ENCODE data around the gene CELA2A. TPM values are rescaled to one million over a fixed set of nuclear protein-coding genes. Genes with fewer than 3 reads are reported as not detected.

Gene CELA2A
- total RNA-seq, 5 donors from 2014 or later (not counting 1 experiment from before 2014, with no cell fraction given) = 1.3 to 1.8 (median 1.5) TPM; not detected in 2

- Histone ChIP-seq H3K9me3 (no peaks in the 10 kb centered on the region), H3K4me3 (ENCODE audit: control insufficient read depth in 1 of 2, extremely low read depth in 1 of 2, low read length in 1 of 2) (no peak overlapping the region), H3K36me3 (ENCODE audit: control insufficient read depth in 2 of 2, extremely low read depth in 1 of 2, insufficient read depth in 1 of 2, low read length in 1 of 2) (no peaks in the 10 kb centered on the region), H3K4me1 (ENCODE audit: control insufficient read depth in 1 of 2, extremely low read depth in 1 of 2, insufficient read depth in 2 of 2, low read length in 2 of 2) (peaks cover 0 to 6% of the 10 kb centered on the region in 2 experiments), H3K27ac (ENCODE audit: low read length) (no peak overlapping the region), H3K27me3 (replicated peaks in 1 of 2; ENCODE audit: control insufficient read depth in 2 of 2, extremely low read depth in 1 of 2, insufficient read depth in 2 of 2, low read length in 1 of 2) (peaks cover 0 to 40% of the 10 kb centered on the region in 2 experiments)
- ATAC-seq (replicated peaks in 1 of 4) (no peak), DNase-seq (no peak)
- ChIA-PET POLR2A (no interaction called here), CTCF (no interaction called here)
- 77% methylated on average over 11 of the region's 14 CpGs for WGBS (ENCODE audit: insufficient coverage)
- Mint-ChIP-seq H3K4me1 (peaks cover 0 to 8% (median 5%) of the 10 kb centered on the region in 3 donors), H3K36me3 (no peaks in the 10 kb centered on the region), H3K4me3 (no peak overlapping the region), H3K27me3 (peaks cover 7 to 17% of the 10 kb centered on the region in 2 donors), H3K27ac (no peak overlapping the region), H3K9me3 (no peaks in the 10 kb centered on the region)
These were observed 11.0 kb upstream of the CELA2A start for GRCh38 chr1:15445390-15446122.

- Histone ChIP-seq H3K36me3 (ENCODE audit: control insufficient read depth in 2 of 2, extremely low read depth in 1 of 2, insufficient read depth in 1 of 2, low read length in 1 of 2) (no peaks in the 10 kb centered on the region), H3K4me3 (ENCODE audit: control insufficient read depth in 1 of 2, extremely low read depth in 1 of 2, low read length in 1 of 2) (no peak overlapping the region), H3K27me3 (replicated peaks in 1 of 2; ENCODE audit: control insufficient read depth in 2 of 2, extremely low read depth in 1 of 2, insufficient read depth in 2 of 2, low read length in 1 of 2) (peaks cover 0 to 40% of the 10 kb centered on the region in 2 experiments), H3K9me3 (no peaks in the 10 kb centered on the region), H3K27ac (ENCODE audit: low read length) (no peak overlapping the region), H3K4me1 (ENCODE audit: control insufficient read depth in 1 of 2, extremely low read depth in 1 of 2, insufficient read depth in 2 of 2, low read length in 2 of 2) (peaks cover 0 to 6% of the 10 kb centered on the region in 2 experiments)
- ChIA-PET CTCF (no interaction called here), POLR2A (no interaction called here)
- H3K4me1 Mint-ChIP-seq = peaks cover 0 to 8% (median 5%) of the 10 kb centered on the region in 3 donors
- H3K27me3 Mint-ChIP-seq = peaks cover 7 to 17% of the 10 kb centered on the region in 2 donors
- H3K9me3 Mint-ChIP-seq = no peaks in the 10 kb centered on the region
- 96% methylated on average over 4 of the region's 4 CpGs for WGBS (ENCODE audit: insufficient coverage)
- no peak for ATAC-seq (replicated peaks in 1 of 4)
- no peaks in the 10 kb centered on the region for H3K36me3 Mint-ChIP-seq
- H3K4me3 Mint-ChIP-seq = no peak overlapping the region
- no peak overlapping the region for H3K27ac Mint-ChIP-seq
- DNase-seq = no peak
These were observed 10.3 kb upstream of the CELA2A start for GRCh38 chr1:15446212-15446611.

GRCh38 chr1:15448877-15449462, 7.6 kb upstream of the CELA2A start:
- CTCF ChIA-PET = no interaction called here
- no peak for DNase-seq
- 96% methylated on average over 2 of the region's 3 CpGs for WGBS (ENCODE audit: insufficient coverage)

GRCh38 chr1:15449567-15449966, 7.0 kb upstream of the CELA2A start:
- no peaks in the 10 kb centered on the region for H3K36me3 Mint-ChIP-seq

More at GRCh38 chr1:15448877-15449462, 7.6 kb upstream of the CELA2A start:
- no peak for ATAC-seq (replicated peaks in 1 of 4)
- H3K4me1 Mint-ChIP-seq = peaks cover 0 to 8% (median 5%) of the 10 kb centered on the region in 3 donors
- no peak overlapping the region for H3K27ac Mint-ChIP-seq
- H3K27me3 Mint-ChIP-seq = peaks cover 7 to 17% of the 10 kb centered on the region in 2 donors
- Histone ChIP-seq H3K4me3 (ENCODE audit: control insufficient read depth in 1 of 2, extremely low read depth in 1 of 2, low read length in 1 of 2) (no peak overlapping the region), H3K4me1 (ENCODE audit: control insufficient read depth in 1 of 2, extremely low read depth in 1 of 2, insufficient read depth in 2 of 2, low read length in 2 of 2) (peaks cover 0 to 6% of the 10 kb centered on the region in 2 experiments), H3K9me3 (no peaks in the 10 kb centered on the region), H3K36me3 (ENCODE audit: control insufficient read depth in 2 of 2, extremely low read depth in 1 of 2, insufficient read depth in 1 of 2, low read length in 1 of 2) (no peaks in the 10 kb centered on the region), H3K27me3 (replicated peaks in 1 of 2; ENCODE audit: control insufficient read depth in 2 of 2, extremely low read depth in 1 of 2, insufficient read depth in 2 of 2, low read length in 1 of 2) (peaks cover 0 to 44% of the 10 kb centered on the region in 2 experiments), H3K27ac (ENCODE audit: low read length) (no peak overlapping the region)
- no peaks in the 10 kb centered on the region for H3K9me3 Mint-ChIP-seq
- H3K36me3 Mint-ChIP-seq = no peaks in the 10 kb centered on the region
- no peak overlapping the region for H3K4me3 Mint-ChIP-seq
- POLR2A ChIA-PET = interaction anchor here in 1 of 2 donors (0.6 kb wide), 1 partner anchor 10 kb away, joined by 3 read pairs; no protein-coding TSS in a partner anchor

GRCh38 chr1:15451014-15451722, 5.4 kb upstream of the CELA2A start:
- no peaks in the 10 kb centered on the region for H3K36me3 Mint-ChIP-seq
- Histone ChIP-seq H3K36me3 (ENCODE audit: control insufficient read depth in 2 of 2, extremely low read depth in 1 of 2, insufficient read depth in 1 of 2, low read length in 1 of 2) (no peaks in the 10 kb centered on the region), H3K9me3 (no peaks in the 10 kb centered on the region), H3K27me3 (replicated peaks in 1 of 2; ENCODE audit: control insufficient read depth in 2 of 2, extremely low read depth in 1 of 2, insufficient read depth in 2 of 2, low read length in 1 of 2) (peaks cover 0 to 32% of the 10 kb centered on the region in 2 experiments), H3K27ac (ENCODE audit: low read length) (no peak overlapping the region), H3K4me3 (ENCODE audit: control insufficient read depth in 1 of 2, extremely low read depth in 1 of 2, low read length in 1 of 2) (no peak overlapping the region), H3K4me1 (ENCODE audit: control insufficient read depth in 1 of 2, extremely low read depth in 1 of 2, insufficient read depth in 2 of 2, low read length in 2 of 2) (no peaks in the 10 kb centered on the region)
- peaks cover 9 to 18% of the 10 kb centered on the region in 2 donors for H3K27me3 Mint-ChIP-seq
- 83% methylated on average over 3 of the region's 6 CpGs for WGBS (ENCODE audit: insufficient coverage)
- no peaks in the 10 kb centered on the region for H3K9me3 Mint-ChIP-seq
- no peak overlapping the region for H3K27ac Mint-ChIP-seq
- ChIA-PET POLR2A (no interaction called here), CTCF (no interaction called here)
- peaks cover 0 to under 1% (median 0%) of the 10 kb centered on the region in 3 donors for H3K4me1 Mint-ChIP-seq
- no peak overlapping the region for H3K4me3 Mint-ChIP-seq
- DNase-seq (no peak), ATAC-seq (replicated peaks in 1 of 4) (no peak)

More at GRCh38 chr1:15449567-15449966, 7.0 kb upstream of the CELA2A start:
- Histone ChIP-seq H3K36me3 (ENCODE audit: control insufficient read depth in 2 of 2, extremely low read depth in 1 of 2, insufficient read depth in 1 of 2, low read length in 1 of 2) (no peaks in the 10 kb centered on the region), H3K4me3 (ENCODE audit: control insufficient read depth in 1 of 2, extremely low read depth in 1 of 2, low read length in 1 of 2) (no peak overlapping the region), H3K27me3 (replicated peaks in 1 of 2; ENCODE audit: control insufficient read depth in 2 of 2, extremely low read depth in 1 of 2, insufficient read depth in 2 of 2, low read length in 1 of 2) (peaks cover 0 to 41% of the 10 kb centered on the region in 2 experiments), H3K27ac (ENCODE audit: low read length) (no peak overlapping the region), H3K4me1 (ENCODE audit: control insufficient read depth in 1 of 2, extremely low read depth in 1 of 2, insufficient read depth in 2 of 2, low read length in 2 of 2) (peaks cover 0 to 6% of the 10 kb centered on the region in 2 experiments), H3K9me3 (no peaks in the 10 kb centered on the region)
- H3K27me3 Mint-ChIP-seq = peaks cover 7 to 17% of the 10 kb centered on the region in 2 donors
- H3K27ac Mint-ChIP-seq = no peak overlapping the region
- DNase-seq = no peak
- H3K9me3 Mint-ChIP-seq = no peaks in the 10 kb centered on the region
- CTCF ChIA-PET = no interaction called here
- POLR2A ChIA-PET = no interaction called here
- H3K4me3 Mint-ChIP-seq = no peak overlapping the region
- ATAC-seq (replicated peaks in 1 of 4) = no peak
- peaks cover 0 to 8% (median 5%) of the 10 kb centered on the region in 3 donors for H3K4me1 Mint-ChIP-seq
- WGBS (ENCODE audit: insufficient coverage) = 45% methylated on average over 3 of the region's 3 CpGs

- Mint-ChIP-seq H3K9me3 (no peaks in the 10 kb centered on the region), H3K27ac (no peak overlapping the region), H3K4me3 (no peak overlapping the region), H3K36me3 (no peaks in the 10 kb centered on the region), H3K4me1 (no peaks in the 10 kb centered on the region), H3K27me3 (peaks cover 16 to 24% of the 10 kb centered on the region in 2 donors)
- Histone ChIP-seq H3K4me1 (ENCODE audit: control insufficient read depth in 1 of 2, extremely low read depth in 1 of 2, insufficient read depth in 2 of 2, low read length in 2 of 2) (no peaks in the 10 kb centered on the region), H3K9me3 (no peaks in the 10 kb centered on the region), H3K27ac (ENCODE audit: low read length) (no peak overlapping the region), H3K36me3 (ENCODE audit: control insufficient read depth in 2 of 2, extremely low read depth in 1 of 2, insufficient read depth in 1 of 2, low read length in 1 of 2) (no peaks in the 10 kb centered on the region), H3K4me3 (ENCODE audit: control insufficient read depth in 1 of 2, extremely low read depth in 1 of 2, low read length in 1 of 2) (no peak overlapping the region), H3K27me3 (replicated peaks in 1 of 2; ENCODE audit: control insufficient read depth in 2 of 2, extremely low read depth in 1 of 2, insufficient read depth in 2 of 2, low read length in 1 of 2) (peaks cover 0 to 25% of the 10 kb centered on the region in 2 experiments)
- CTCF ChIA-PET = no interaction called here
- no CpG with 5 or more reads among the region's 1 CpG for WGBS (ENCODE audit: insufficient coverage)
- POLR2A ChIA-PET = no interaction called here
- ATAC-seq (replicated peaks in 1 of 4) = no peak
- DNase-seq = no peak
These were observed 4.3 kb upstream of the CELA2A start for GRCh38 chr1:15452216-15452615.
